Ammon's horn (tissue), 1 donor: Measurements from ENCODE around the gene DAP.

Source experiments
- DNase-seq: peaks from one replicate; pipeline ENCODE4 v3.0.0-alpha.2; 2016; ENCODE audit warnings: low spot score

The DAP gene

GRCh38 chr5:10709409-10709808, 51.6 kb downstream of the DAP start:
- no peak for DNase-seq

DNA sequence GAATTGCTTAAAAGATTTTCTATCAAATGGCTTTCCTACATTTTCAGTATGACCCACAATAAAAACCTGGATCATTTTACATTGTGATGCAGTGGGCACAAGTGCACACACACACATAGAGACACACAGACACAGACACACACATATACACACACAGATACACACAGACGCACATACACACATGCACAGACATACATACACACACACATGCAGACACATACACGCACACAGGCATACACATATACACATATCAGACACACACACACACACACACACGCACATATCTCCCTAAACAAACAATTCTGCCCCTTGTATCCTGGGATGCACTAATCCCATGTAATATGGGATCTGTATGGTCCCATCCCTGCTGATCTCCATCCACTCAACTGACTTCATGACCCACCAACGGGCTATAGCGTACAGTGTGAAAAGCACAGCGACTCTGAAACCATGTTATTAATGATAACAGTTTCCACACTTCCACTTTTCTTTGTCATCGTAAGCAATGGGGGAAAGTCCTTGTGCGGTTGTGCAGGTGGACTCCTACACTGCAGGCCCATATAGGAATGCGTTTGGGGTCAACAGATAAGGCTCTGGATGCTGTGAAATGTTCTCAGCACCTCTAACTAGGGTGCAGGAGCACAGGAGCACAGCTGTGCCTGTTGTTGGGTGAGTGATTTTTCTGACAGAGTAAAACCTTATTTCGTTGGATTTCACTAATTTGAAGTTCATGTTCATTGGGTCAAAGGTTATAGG, 52.7 kb downstream of the DAP start:
- DNase-seq, result no peak

DNA sequence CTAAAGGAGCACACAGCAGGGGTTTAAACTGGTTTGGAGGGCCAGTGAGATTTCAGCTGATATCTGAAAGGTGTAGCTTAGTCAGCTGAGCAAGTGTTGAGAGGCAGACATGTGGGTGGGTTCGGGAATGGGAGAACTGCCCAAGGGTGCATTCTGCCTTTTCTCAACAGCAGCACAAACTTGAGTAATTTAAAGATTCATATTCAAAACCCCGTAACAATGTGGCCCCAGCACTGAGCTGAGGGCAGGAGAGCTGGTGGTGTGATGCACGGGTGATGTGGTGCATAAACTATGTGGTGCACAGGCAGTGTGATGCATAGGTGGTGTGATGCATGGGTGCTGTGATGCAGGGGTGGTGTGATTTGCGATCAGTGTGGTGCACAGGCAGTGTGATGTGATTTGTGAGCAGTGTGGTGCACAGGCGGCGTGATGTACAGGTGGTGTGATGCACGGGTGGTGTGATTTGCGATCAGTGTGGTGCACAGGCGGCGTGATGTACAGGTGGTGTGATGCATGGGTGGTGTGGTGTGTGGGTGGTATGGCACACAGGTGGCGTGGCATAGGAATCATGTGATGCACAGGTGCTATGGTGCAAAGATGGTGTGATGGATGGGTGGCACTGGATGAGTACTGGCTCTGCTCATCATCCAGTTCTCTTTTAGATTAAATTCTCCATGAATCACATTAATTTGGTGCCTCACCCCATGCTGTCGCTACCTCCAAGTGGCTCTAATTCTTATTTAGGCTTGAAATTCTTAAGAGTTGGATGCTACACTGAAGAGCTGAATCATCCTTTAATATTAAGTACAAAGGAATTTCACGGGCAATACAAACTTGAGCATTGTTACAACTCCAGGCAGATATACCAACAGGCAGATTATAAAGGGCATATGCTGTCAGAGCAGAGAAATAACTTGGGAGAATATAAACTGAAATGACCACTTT, 53.6 kb downstream of the DAP start:
- DNase-seq, result no peak

DNA sequence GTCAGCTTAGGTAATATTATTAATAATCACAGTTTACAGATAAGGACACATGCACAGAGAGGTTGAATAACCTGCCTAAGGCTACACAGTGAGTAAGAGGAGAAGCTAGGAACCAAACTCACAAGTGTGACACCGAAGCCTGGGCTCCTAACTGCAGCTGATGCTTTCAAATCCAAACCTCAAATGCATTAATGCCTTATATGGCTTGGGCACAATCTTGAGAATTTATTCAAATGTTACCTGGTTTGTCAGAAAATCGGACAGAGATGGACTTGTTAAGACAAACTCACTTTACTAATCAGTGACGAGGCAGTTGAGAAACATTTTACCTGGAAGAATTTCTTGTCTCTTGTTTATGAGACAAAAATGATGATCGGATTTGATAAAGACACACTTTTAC, 54.7 kb downstream of the DAP start:
- DNase-seq, result no peak

DNA sequence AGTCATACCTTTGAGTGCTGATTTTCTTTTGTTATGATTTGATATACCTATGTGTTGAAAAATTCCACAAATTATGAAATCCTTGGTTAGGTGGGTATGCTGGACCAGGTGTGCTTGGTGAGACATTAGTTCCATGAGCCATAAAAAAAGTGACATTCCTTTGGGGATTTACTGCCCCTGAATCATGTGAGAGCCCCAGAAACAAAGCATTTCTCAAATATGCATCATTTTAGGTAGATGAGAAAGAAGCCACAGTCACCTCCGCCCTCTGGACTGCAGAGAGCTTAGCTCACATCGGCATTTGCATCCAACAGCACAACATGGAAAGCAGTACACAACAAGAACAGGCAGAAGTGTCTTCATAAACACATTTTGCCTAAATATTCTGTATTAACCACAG, 55.3 kb downstream of the DAP start:
- no peak for DNase-seq

DNA sequence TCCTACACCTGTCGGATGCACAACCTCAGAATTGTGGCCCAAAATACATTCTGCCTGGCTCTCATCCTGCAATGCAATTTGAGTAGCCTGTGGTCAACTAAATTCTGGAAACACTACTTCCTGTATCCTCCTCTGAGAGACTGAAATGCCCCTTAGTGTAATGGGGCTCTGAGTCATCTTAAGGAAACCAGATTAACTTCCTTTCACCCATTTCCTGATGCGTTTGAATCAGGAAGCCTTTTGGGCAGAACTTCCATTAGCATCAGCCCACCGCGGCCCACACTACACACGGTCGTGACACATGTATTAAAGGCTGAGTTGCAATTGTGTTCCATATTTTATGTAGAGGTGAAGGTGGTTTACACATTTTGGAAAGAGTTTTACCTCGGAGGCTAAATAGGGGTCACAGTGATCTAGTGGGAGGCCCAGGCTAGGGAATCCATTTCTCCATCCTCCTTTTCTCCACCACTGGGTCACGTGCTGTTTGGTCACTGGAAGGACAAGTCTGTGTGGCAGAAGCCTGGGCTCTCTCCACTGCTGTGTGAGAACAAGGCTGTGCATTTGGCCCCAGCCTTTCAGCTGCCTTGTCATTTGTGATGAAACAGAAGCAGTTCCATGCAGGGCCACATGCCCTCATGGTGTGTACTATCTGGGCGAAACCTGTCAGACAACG, 55.9 kb downstream of the DAP start:
- DNase-seq, result no peak

GRCh38 chr5:10703676-10704075, 57.4 kb downstream of the DAP start:
- no peak for DNase-seq

GRCh38 chr5:10702911-10703491, 58.0 kb downstream of the DAP start:
- DNase-seq, result no peak

DNA sequence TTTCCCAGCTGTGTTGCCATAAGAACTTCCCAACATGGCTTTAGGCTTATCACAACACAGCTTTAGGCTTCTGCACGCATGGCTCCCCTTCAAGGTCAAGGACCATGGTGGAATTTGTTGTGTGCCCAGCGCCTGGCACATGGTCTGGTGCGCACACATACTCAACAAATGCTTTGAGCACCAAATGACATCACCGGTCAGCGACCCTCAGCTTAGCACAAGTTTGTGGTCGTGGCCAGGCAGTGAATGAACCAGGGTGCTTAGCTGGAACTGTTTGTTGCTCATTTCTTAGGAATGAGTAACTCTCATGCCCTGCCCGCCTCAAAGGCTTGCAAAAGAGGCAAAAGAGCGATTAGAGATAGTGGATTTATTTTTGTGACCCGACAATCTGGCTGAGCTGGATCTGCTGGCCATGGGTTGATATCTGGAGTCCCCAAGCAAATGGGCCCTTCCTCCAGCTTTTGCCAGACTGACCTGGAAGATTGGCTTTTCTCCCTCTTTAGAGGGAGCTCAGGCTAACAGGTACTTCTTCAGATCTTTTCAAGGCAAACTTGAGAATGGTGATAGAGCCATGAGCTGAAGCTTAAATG, 58.9 kb downstream of the DAP start:
- no peak for DNase-seq

DNA sequence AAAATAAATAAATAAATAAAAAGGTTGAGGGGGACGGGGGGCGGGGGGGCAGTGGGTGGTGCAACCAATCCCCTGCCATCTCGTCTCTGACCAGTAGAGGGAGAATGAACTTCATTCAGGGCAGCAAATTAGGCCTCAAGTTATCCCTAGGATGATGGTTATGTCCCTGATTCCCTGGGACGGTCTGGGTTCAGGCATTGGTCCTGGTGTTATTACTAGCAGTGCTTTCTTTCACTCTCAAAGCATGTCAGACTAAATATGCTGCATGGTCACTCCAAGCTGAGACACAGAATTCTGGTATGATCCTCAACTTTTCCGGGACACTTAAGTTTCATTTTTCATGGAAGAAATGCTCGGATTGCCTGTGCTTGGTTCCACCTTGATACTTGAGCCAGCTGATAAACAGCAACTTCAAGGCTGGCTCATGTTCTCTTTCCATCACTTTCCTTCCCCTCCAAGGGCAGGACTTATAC, 59.4 kb downstream of the DAP start:
- DNase-seq, result peak; percentile 70

DNA sequence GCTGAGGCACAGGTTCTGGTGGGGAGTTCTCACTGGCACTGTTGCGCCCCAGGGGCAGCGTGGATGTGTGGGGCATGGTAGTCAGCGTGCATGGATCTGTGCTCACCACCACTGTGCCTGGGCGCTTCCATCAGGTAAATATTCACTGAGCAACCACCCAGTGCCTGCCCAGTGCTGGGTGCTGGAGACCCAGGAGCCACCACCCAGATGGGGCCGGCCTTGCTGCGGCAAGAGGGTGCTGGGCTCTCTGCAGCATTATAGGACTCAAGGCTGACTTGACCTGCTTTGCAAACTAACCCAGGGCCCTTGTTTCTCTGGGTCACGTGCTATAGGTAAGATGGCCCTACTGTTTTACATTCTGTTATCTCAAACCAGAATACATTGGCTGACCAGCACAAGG, 60.5 kb downstream of the DAP start:
- no peak for DNase-seq

- DNase-seq, result no peak
These were observed 61.0 kb downstream of the DAP start for GRCh38 chr5:10699987-10700386.

DNA sequence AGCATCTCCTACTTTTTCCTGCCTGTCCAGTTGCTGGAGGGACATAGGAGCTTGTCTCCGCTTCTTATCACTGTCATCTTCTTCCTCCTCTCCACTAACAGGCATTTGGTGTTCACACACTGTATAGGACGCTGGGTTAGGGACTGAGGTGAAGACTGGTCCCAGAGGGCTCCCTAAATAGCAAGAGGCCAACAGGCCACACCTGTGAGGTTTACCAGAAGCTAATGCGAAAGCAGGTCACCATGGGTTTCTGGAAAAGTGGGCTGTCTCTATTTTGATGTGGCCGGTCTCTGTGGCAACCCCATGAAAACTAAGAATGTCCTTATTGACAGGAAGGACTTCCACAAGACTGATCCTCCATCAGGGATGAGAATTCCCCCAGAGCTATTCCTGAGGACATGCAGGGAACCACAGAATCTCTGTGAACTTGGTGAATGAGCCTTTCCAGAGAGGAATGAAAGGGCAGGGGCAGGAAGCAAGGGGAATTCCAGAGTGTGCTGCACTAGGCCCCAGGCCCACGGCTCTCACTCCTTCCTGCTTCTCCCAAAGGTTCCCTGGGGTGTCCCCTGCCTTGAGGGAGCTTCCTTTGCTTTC, 61.7 kb downstream of the DAP start:
- no peak for DNase-seq

GRCh38 chr5:10695759-10696543, 65.1 kb downstream of the DAP start:
- DNase-seq, result no peak

- peak; percentile 91 for DNase-seq
These were observed 65.9 kb downstream of the DAP start for GRCh38 chr5:10695055-10695649.

DNA sequence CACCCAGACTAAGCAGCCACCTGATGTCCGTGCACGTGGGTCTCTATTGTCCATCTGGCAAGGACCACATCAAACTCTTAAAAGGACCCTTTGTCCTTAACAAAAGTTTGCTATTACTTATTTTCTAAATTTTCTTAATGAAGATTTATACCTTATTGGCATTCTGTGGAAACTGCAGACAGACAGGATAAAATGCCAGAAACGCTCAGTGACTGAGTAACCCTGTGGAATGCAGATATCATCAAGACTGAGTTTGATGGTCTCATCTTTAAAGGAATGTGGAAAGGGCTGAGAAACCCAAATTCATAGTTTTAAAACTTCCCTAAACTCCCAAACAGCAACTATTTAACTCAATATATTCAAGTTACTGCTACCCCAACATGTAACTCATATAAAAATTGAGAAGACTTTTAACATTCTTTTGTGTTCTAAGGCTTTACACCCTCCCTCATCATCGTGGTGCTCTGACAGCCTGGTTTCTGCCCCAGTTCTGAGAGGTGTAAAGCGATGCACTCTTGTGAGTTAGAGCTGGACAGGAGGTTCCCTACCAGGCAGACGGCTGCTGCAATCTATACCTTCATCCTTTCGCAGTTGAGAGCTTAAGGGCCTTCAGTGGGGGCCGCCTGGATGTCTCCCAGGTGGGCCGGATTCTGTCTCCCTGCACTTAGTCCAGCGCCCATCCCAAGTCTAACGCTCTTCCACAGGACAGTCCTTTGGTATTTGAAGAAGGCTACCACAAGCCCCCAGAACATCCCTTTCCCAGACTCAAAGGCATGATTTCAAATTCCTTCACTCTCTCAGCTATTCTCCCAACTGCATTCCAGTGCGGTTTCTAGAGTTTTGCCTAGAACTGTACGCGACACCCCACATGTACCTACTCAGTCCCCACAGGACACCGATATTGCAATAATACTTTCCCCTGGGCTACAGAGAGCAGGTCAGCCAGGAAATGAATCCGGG, 68.9 kb downstream of the DAP start:
- no peak for DNase-seq

DNA sequence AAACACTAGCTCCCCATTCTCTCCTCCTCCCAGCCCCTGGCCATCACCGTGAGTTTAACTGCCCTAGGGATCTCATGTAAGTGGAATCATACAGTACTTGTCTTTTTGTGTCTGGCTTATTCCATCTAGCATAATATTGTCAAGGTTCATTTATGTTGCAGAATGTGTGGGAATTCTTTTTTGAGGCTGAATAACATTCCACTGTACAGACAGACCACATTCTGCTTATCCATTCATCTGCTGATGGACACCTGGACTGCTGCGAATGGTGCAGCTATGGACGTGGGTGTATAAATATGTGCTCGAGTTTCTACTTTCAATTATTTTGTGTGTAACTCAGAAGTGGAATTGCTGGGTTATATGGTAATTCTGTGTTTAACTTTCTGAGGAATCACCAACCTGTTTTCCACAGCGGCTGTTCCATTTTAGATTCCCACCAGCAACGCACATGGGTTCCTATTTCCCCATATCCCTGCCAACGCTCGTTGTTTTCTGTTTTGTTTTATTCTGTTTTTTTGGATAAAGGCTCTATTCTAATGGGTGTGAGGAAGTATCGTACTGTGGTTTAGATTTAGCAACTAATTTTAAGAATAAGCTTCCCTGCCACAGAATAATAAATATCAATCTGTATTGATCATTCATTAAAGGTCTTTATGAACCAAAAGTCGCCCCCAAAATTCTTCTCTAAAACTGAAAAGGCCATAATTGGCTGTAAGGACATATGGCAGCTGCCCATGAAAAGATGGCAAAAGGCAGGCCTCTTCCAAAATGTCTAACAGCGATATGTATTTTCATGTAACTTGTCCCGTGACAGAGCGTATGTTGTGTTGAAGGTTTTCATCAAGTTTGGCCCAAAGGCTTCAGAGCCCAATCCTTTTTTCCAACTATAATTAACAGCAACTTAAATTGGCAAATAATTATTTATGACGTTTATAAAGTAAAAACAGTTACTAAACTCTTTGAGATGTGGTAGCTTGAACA, 70.3 kb downstream of the DAP start:
- no peak for DNase-seq
